ENCODE measurements around the gene STAU1.
"Not testable (repeated sequence)": the region's sequence is repeated elsewhere in the genome, so short reads cannot be mapped to it uniquely, and the experiment has no call there.

The STAU1 gene

DNA sequence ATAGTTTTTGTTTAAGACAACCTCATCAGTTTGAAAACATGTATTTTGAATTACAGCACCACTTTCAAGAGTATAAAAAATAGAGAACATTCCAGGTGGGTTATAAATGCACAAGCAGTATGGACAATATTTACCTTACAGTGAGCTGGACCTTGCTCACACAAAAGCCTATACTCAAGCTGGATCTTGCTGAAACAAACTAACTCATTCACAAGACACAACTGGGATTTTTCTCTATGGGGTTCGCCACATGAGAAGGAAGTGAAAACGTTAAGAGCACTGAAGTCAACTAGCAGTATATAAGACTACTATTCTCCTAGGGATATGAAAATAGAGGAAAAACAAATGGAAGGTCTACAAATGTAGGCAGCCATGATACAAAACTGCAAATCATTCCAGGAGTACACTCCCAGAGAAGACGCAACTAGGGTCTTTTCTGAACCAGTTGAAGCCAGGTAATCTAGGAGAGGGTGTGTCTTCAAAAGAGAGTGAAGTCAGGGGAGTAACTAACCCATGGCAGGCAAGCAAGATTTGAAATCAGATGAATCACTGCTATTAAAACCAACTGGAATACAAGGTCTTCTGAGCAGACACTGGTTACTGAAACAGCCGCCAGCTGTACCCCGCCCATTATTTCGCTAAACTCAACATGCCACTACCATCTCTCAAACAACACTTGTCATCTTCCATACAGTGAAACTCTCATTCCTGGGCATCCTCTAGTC is 26.5 kb downstream of the STAU1 start:
- no peak for DNase-seq

GRCh38 chr20:49160057-49160929 is 27.8 kb downstream of the STAU1 start:
- no peak for DNase-seq

- no peak for DNase-seq
Measured at GRCh38 chr20:49157146-49157545, 31.0 kb downstream of the STAU1 start.

DNA sequence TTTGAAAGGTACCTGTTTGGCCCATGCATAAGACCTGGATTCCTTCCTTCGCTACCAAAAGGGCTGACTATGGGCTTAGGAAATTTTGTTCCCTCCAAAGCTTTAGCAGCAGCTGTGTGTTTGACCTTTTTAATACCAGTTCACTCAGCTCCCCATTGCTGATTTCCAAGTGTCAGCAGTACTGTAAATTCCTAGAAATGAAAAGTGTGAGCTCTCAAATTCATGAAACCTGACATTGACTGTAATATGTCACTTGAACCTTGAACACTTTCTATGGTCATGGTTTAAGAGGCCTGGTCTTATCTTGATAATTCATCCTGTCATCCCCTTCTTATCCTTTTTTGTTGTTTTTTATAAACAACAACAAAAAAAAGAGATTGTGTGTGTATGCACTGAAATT is 31.7 kb downstream of the STAU1 start:
- no peak for DNase-seq

- DNase-seq = no peak
Measured at GRCh38 chr20:49151436-49151835, 36.7 kb downstream of the STAU1 start.

DNA sequence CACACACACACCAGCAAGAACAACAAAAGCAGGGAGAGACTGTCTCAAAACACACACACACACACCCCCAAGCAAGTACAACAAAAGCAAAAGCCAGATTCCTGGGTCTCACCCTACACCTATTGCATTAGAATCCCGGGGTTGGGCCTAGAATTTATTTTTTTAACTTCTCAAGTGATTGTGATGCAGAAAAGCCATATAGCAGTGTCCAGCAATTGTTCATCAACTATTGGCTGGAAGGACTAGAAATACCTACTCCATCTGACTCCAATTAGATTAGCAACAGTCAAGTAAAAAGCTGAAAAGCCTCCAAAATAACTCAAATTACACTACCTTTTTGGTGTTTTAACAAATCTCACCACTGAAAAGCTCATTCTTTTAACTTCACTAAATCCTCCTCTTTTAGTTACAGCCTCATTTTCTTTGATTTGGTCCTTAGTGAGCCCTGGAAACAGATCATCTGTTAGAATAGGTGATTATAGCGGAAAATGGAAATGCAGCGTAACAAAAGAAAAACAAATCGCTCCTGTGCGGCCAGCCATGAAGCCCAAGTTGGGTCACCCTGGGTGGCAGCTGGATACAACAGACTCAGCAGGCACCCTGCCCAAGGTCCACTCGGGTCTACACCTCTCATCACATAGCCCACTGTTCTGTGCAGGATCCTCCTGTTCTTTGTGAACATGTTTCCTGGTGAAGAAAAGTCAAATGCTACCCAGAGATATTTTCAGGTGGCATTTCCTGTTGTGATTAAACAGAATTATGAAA is 38.7 kb downstream of the STAU1 start:
- no peak for DNase-seq

GRCh38 chr20:49148601-49149000 is 39.5 kb downstream of the STAU1 start:
- no peak for DNase-seq

- no peak for DNase-seq
Measured at GRCh38 chr20:49147296-49147695, 40.8 kb downstream of the STAU1 start.

DNA sequence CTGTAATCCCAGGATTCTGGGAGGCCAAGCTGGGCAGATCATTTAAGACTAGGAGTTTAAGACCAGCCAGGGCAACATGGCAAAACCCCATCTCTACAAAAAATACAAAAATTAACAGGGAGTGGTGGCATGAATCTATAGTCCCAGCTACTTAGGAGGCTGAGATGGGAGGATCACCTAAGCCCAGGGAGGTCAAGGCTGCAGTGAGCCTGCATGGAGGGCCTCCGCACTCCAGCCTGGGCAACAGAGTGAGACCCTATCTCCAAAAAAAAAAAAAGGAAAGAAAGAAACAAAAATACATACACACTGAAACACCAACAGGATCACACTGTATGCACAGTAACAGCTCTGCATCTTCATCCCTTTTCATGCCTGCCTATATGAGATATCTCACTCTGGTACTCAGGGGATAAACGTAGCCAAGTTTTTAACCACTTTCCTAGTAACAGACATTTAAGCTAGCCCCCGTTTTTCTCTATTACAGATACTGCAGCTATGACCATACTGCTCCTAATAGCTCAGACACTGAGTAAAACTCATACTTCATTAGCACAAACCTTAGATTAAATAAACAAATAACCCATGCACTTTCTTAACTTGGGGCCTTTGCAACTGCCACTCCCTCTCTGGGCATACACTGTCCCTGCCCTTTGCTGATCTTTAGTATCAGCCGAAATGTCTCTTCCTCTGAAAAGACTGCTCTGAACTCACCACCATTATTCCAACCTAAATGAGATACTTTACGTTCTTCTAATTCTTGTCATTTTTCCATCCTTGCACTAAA is 41.5 kb downstream of the STAU1 start:
- DNase-seq = no peak

GRCh38 chr20:49140834-49141233 is 47.3 kb downstream of the STAU1 start:
- no peak for DNase-seq

GRCh38 chr20:49140411-49140810 is 47.7 kb downstream of the STAU1 start:
- DNase-seq = no peak

GRCh38 chr20:49138431-49138830 is 49.7 kb downstream of the STAU1 start:
- no peak for DNase-seq

DNA sequence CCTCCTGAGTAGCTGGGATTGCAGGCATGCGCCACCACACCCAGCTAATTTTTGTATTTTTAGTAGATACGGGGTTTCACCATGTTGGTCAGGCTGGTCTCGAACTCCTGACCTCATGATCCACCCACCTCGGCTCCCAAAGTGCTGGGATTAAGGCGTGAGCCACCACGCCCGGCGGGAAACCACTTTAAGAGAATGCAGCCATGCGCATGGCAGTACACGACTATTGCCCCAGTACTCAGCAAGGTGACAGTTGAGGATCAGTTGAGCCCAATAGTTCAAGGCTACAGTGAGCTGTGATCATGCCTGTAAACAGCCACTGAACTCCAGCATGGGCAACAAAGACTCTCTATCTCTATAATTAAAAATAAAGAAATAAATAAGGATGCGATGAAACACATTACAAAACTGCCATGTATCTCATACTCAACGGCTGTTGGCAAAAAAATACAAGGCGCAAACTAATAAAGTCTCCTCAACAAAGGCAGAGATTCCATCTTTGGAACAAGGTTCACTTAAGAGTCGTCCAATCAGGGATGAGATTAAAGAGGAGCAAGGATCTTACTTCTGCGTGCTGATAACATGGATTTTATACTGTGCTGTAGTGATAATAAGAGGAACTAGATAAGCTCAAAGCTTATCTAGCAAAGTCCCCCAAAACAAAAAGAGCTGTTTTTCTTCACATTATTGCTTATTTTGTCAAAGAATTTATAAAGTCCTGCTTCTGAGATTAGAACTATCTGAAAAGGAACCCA is 51.1 kb downstream of the STAU1 start:
- no peak for DNase-seq

GRCh38 chr20:49134797-49135196 is 53.3 kb downstream of the STAU1 start:
- not testable (repeated sequence) for DNase-seq

DNA sequence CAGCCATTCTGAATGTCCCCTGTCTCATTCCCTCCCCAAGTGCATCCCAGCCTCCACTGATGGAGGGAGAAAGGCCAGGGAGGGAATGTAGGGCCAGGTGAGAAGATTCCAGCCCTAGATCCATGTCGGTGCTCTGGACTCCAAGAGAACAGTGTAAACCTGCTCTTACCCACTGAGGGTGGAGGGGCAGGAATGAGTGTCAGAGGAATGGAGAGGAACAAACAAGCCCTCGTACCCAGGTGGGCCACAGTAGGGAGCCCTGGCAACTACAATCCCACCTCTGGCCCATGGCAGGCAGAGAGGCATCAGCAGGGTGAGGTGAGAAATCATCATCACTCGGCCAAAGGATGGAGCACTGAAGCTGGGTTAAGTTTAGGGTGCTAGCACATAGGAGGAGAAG is 54.6 kb downstream of the STAU1 start:
- no peak for DNase-seq

GRCh38 chr20:49132995-49133478 is 55.1 kb downstream of the STAU1 start:
- no peak for DNase-seq

- DNase-seq = no peak
Measured at GRCh38 chr20:49123982-49124381, 64.2 kb downstream of the STAU1 start.

- no peak for DNase-seq
Measured at GRCh38 chr20:49122920-49123319, 65.2 kb downstream of the STAU1 start.

DNA sequence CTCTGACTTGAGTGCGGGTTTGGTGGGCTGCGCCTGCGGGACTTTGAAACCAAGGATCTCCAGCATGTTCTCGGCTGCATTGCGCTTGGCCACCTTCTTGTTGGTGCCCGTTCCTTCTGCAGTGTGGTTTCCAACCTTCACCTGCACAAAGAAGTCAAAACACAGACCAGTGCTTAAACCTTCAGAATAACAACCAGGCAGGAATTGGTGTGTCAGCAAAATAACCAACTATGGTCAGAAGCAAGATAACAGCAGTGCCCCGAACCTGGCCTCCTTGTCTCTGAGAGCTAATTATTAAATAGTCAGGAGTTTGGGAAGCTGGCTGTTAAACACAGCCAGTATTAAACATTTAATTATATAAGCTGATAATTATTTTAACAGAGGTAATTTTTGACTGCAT is 68.1 kb downstream of the STAU1 start:
- no peak for DNase-seq

DNA sequence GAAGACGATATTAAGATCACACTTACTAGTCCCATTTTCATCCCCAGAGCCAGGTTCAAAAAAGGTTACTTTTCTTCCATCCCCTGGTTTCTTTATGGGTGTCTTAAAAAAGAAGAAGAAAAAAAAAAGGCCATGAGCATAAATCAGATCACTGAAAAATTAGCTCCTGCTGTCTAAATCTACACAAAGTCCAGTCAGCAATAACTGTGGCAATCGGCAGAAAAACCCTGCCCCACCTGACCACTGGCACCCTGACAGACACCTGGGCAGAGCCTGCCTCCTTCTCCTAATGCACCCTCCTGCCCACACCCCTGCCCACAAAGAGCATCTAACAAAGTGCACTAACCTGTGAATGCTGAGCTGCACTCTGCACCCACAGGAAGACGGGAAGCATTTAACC is 69.8 kb downstream of the STAU1 start:
- DNase-seq = no peak

- no peak for DNase-seq
Measured at GRCh38 chr20:49115564-49115963, 72.6 kb downstream of the STAU1 start.
